GM21825 (cell line): ENCODE data around the gene PRR12.

Experiments used
- ATAC-seq: cut with Tn5 transposase; IDR thresholded peaks from one replicate; pipeline ENCODE4 v1.9.1; 2021; ENCODE audit warnings: mild to moderate bottlenecking, moderate library complexity; ENCODE audit not compliant: unreplicated experiment

Gene PRR12

GRCh38 chr19:49662011-49662410, 71.0 kb downstream of the PRR12 start:
- no peak for ATAC-seq

- no peak for ATAC-seq
Observed at GRCh38 chr19:49663224-49663623, 72.2 kb downstream of the PRR12 start.

GRCh38 chr19:49664171-49665035, 73.4 kb downstream of the PRR12 start:
- ATAC-seq: peak; percentile 32

- ATAC-seq: no peak
Observed at GRCh38 chr19:49665036-49665350, 74.0 kb downstream of the PRR12 start.

GRCh38 chr19:49665351-49666119, 74.6 kb downstream of the PRR12 start, which contains the start of the genes BCL2L12 and IRF3:
BCL2L12 (plus strand) TSS chr19:49665933; CDS start chr19:49666693, 760 bp downstream.
IRF3 (minus strand) TSS chr19:49665857; CDS start chr19:49664838, 1,019 bp downstream.
- peak; percentile 74 for ATAC-seq

- ATAC-seq: no peak
Observed at GRCh38 chr19:49666120-49666444, 75.1 kb downstream of the PRR12 start.

- ATAC-seq: no peak
Observed at GRCh38 chr19:49667473-49667872, 76.5 kb downstream of the PRR12 start.

GRCh38 chr19:49669516-49669915, 78.5 kb downstream of the PRR12 start:
- ATAC-seq: no peak

GRCh38 chr19:49672131-49672919, 81.3 kb downstream of the PRR12 start:
- ATAC-seq: no peak
